Activated CD8-positive, alpha-beta memory T cell treated with anti-CD3 and anti-CD28 coated beads, Interleukin-2, amount 10 ng/mL, durations not matched to agents 7 days and 5 days (primary cell): ENCODE results near the gene ASPSCR1. TPM values are rescaled to one million over a fixed set of nuclear protein-coding genes. Genes with fewer than 3 reads are reported as not detected.

ENCODE experiments used
- ATAC-seq: fragments of 150-1000 bp; cut with Tn5 transposase; one replicate; pipeline ENCODE4 v1.10.0; 2021; ENCODE audit warnings: moderate library complexity
- CTCF ChIA-PET: fragments of 350-600 bp; sonication (Branson Sonifier 250); formaldehyde crosslinking; loops from one replicate; lab custom pipeline; 2021; ENCODE audit warnings: antibody characterized with exemption; lab: Charles Lee
- DNase-seq: peaks from one replicate; pipeline ENCODE4 v3.0.0-alpha.2; 2020
- H3K27ac Mint-ChIP-seq: one replicate; pipeline ENCODE4 v1.8.0; 2021; ENCODE audit warnings: mild to moderate bottlenecking, mixed read lengths
- H3K27me3 Mint-ChIP-seq: one replicate; pipeline ENCODE4 v1.8.0; 2021; ENCODE audit warnings: mixed read lengths
- H3K36me3 Mint-ChIP-seq: one replicate; pipeline ENCODE4 v1.8.0; 2021; ENCODE audit warnings: mild to moderate bottlenecking, mixed read lengths
- H3K4me1 Mint-ChIP-seq: one replicate; pipeline ENCODE4 v1.8.0; 2021; ENCODE audit warnings: mixed read lengths
- H3K4me3 Mint-ChIP-seq: one replicate; pipeline ENCODE4 v1.8.0; 2021; ENCODE audit warnings: mild to moderate bottlenecking, moderate library complexity, mixed read lengths
- H3K9me3 Mint-ChIP-seq: one replicate; pipeline ENCODE4 v1.8.0; 2022; ENCODE audit warnings: low read depth, mixed read lengths
- total RNA-seq, 2 experiments: library from RNA; stranded (reverse); gene quantifications; one replicate each; pipeline ENCODE4 v1.2.3, GENCODE V29; 2021

The ASPSCR1 gene
- total RNA-seq, 2 experiments from 2014 or later: 29.5 to 31.4 TPM

DNA sequence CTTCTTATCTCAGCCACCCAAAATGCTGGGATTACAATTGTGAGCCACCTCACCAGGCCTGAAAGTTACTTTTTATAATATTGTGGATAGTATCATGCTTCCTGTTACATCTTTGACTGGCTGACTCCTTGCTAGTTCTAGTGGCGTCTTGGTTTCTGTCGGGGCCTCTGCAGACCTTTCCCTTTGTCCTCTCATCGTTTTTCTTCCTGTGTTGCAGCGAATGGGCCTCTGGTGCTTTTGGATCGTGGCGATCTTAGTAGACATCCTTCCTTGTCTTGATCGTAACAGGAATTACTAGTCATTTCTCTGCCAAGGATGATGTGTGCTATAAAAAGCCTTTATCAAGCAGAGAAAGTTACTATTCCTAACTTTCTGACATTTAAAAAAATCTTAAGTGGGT lies 20.8 kb downstream of the ASPSCR1 start:
- Mint-ChIP-seq H3K36me3 (no peaks in the 10 kb centered on the region), H3K4me3 (no peak overlapping the region), H3K27me3 (no peaks in the 10 kb centered on the region), H3K4me1 (no peaks in the 10 kb centered on the region), H3K27ac (no peak overlapping the region), H3K9me3 (no peaks in the 10 kb centered on the region)
- no peak for DNase-seq
- CTCF ChIA-PET: interaction anchor here (0.8 kb wide), 1 partner anchor 22 kb away, joined by 3 read pairs; no protein-coding TSS in a partner anchor
- ATAC-seq: no peak

- no peaks in the 10 kb centered on the region for H3K27me3 Mint-ChIP-seq
- DNase-seq: no peak
- H3K4me3 Mint-ChIP-seq: no peak overlapping the region
- no peaks in the 10 kb centered on the region for H3K4me1 Mint-ChIP-seq
- no peak for ATAC-seq
- CTCF ChIA-PET: interaction anchor here (0.8 kb wide), 1 partner anchor 21 kb away, joined by 3 read pairs; no protein-coding TSS in a partner anchor
- no peaks in the 10 kb centered on the region for H3K9me3 Mint-ChIP-seq
- H3K36me3 Mint-ChIP-seq: no peaks in the 10 kb centered on the region
- no peak overlapping the region for H3K27ac Mint-ChIP-seq
These were observed 21.4 kb downstream of the ASPSCR1 start for GRCh38 chr17:81998691-81999438.

DNA sequence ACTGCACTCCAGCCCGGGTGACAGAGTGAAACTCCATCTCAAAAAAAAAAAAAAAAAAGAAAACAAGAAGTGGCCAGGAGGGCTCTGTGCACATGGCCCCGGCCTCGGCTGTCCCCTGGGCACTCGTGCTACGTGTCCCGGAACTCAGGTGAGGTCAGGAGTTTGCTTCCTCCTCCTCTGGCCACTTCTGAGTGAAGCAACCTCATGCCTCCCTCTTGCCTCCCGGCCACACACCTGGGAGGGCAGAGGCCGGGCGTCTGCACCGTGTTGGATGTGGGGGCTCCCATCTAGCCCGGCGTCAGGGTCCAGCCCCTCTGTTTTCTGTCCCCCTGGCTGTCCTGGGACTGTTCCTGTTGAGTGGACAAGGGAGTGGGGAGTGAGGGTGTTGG lies 22.2 kb downstream of the ASPSCR1 start:
- Mint-ChIP-seq H3K4me3 (no peak overlapping the region), H3K27ac (no peak overlapping the region), H3K36me3 (no peaks in the 10 kb centered on the region), H3K9me3 (no peaks in the 10 kb centered on the region), H3K4me1 (no peaks in the 10 kb centered on the region), H3K27me3 (no peaks in the 10 kb centered on the region)
- ATAC-seq (no peak), DNase-seq (no peak)
- CTCF ChIA-PET: no interaction called here

DNA sequence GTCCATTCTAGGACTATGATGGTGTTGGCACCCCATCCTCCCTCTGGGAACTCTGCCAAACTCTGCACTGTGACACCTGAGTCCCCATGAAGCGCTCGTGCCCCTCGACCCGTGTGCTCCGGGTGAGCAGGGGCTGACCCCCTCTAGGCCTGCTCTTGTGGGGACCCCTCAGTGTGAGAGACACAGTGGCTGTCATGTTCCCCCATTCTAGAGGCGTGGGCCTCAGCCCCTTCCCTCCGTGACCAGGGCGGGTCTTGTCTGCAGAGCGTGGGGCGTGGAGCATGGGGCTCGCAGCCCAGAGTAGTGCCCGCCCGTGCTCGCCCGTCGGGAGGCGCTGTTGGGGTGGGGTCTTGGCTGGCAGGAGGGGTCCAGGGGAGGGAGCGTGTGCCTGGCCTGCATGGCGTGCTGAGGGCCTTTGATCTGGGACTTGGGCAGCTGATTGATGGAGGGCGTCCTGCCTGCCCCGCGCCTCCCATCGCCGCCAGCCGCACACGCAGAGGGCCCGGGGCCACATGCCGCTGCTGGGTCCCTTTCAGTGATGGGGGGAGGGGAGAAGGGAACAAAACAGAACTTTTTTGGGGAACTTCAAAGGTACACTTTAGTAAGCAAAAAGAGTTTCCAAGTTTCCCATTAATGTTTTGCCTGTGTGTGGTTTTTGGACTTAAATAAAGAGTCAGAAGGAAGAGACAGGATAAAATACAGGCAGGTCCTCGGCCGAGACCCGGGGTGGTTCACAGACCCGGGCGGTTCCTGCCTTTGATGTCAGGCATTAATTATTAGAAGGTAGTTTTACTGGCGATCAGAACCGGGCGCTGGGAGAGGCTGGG lies 22.8 kb downstream of the ASPSCR1 start:
- DNase-seq (no peak), ATAC-seq (no peak)
- no peaks in the 10 kb centered on the region for H3K9me3 Mint-ChIP-seq
- no peaks in the 10 kb centered on the region for H3K27me3 Mint-ChIP-seq
- H3K27ac Mint-ChIP-seq: no peak overlapping the region
- no peak overlapping the region for H3K4me3 Mint-ChIP-seq
- CTCF ChIA-PET: no interaction called here
- H3K36me3 Mint-ChIP-seq: no peaks in the 10 kb centered on the region
- H3K4me1 Mint-ChIP-seq: no peaks in the 10 kb centered on the region

- no peak for ATAC-seq
- Mint-ChIP-seq H3K9me3 (no peaks in the 10 kb centered on the region), H3K36me3 (no peaks in the 10 kb centered on the region), H3K27me3 (no peaks in the 10 kb centered on the region), H3K27ac (no peak overlapping the region), H3K4me1 (no peaks in the 10 kb centered on the region), H3K4me3 (no peak overlapping the region)
- no peak for DNase-seq
- CTCF ChIA-PET: no interaction called here
These were observed 23.6 kb downstream of the ASPSCR1 start for GRCh38 chr17:82000803-82001570.

DNA sequence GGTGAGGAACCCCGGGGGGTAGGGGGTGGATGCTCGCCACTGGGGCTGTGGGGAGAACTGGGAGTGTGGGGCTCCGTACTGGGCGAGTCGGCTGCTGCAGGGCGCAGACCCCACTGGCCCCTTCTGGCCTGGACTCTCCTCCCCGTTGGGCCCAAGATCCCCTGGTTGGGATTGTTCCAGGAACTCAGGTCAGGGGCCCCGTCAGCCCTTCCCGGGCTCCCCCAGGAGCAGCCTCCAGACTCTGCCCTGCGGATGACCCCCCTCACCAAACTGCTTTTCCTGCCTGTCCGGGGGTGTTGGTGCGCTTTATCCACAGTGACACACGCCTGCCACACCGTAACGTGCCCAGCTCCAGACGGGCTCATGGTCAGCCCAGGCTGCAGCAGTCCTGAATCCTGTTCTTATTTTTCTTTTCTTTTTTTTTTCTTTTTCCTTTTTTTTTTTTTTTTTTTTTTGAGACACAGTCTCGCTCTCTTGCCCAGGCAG lies 24.2 kb downstream of the ASPSCR1 start:
- Mint-ChIP-seq H3K27ac (no peak overlapping the region), H3K36me3 (no peaks in the 10 kb centered on the region), H3K27me3 (no peaks in the 10 kb centered on the region), H3K4me1 (no peaks in the 10 kb centered on the region), H3K4me3 (no peak overlapping the region), H3K9me3 (no peaks in the 10 kb centered on the region)
- DNase-seq (no peak), ATAC-seq (no peak)
- CTCF ChIA-PET: interaction anchor here (4.6 kb wide), 1 partner anchor 19 kb away, joined by 21 read pairs; the partner anchor contains the start of gene CENPX

DNA sequence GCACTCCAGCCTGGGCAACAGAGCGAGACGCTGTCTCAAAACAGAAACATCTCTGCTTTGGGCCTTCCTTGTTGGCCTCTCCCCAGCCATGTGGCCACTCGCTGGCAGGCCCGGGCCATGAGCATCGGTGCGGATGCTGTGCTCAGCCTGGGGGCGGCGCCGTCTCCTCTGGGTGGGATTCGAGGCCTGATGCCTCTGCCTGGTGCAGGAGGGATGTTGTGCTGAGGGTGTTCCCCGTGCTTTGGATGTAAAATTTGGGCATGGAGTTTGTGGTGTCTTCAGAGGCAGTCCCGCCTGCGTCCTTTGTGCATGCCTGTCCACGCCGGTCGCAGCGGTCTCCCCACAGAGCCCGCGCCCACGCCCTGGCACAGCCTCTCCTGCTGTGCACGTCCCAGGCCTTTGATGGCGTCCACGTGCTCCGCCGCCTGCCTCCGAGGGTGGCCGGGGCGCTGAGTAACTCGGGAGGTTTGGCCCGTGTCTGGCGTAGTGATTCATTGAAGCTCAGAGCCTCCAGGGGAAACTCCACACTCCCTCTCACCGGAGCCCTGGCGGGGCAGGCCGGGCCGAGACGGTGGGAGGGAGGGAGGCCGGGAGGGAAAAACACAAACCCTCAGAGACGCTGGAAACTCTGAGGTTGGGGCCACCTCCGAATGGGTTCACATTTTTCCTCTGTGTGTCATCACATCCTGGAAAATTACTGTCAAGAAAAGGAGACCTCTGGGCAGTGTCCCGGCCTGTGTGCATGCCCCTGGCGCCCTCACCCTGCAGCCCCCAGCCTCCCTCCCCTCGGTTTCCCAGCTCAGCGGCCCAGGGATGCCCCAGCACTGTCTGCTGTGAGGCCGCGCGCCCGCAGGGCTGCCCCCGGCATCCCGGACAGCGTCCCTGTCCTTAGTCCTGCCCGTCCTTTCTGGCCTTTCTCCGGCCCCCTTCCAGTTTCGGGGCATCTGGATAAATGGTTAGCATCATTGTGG lies 26.3 kb downstream of the ASPSCR1 start:
- no peaks in the 10 kb centered on the region for H3K27me3 Mint-ChIP-seq
- H3K9me3 Mint-ChIP-seq: no peaks in the 10 kb centered on the region
- CTCF ChIA-PET: interaction anchor here (1.1 to 4.6 kb wide), 3 partner anchors 17 to 44 kb away, joined by 4 to 21 read pairs (median 4); partner anchors contain the start of gene CENPX
- no peaks in the 10 kb centered on the region for H3K36me3 Mint-ChIP-seq
- ATAC-seq (no peak), DNase-seq (no peak)
- H3K27ac Mint-ChIP-seq: no peak overlapping the region
- H3K4me1 Mint-ChIP-seq: no peaks in the 10 kb centered on the region
- no peak overlapping the region for H3K4me3 Mint-ChIP-seq

GRCh38 chr17:82004517-82005455 lies 27.4 kb downstream of the ASPSCR1 start:
- Mint-ChIP-seq H3K27me3 (no peaks in the 10 kb centered on the region), H3K4me1 (peaks cover 5% of the 10 kb centered on the region), H3K9me3 (no peaks in the 10 kb centered on the region), H3K27ac (no peak overlapping the region), H3K36me3 (no peaks in the 10 kb centered on the region), H3K4me3 (no peak overlapping the region)
- no peak for DNase-seq
- ATAC-seq: no peak
- CTCF ChIA-PET: interaction anchor here (1.1 to 4.6 kb wide), 2 partner anchors 16 to 45 kb away, joined by 4 to 21 read pairs; partner anchors contain the start of gene CENPX

- no peaks in the 10 kb centered on the region for H3K36me3 Mint-ChIP-seq
- no peak overlapping the region for H3K4me3 Mint-ChIP-seq
- CTCF ChIA-PET: interaction anchor here (4.6 kb wide), 1 partner anchor 15 kb away, joined by 21 read pairs; the partner anchor contains the start of gene CENPX
- H3K27me3 Mint-ChIP-seq: no peaks in the 10 kb centered on the region
- H3K4me1 Mint-ChIP-seq: peaks cover 7% of the 10 kb centered on the region
- H3K9me3 Mint-ChIP-seq: no peaks in the 10 kb centered on the region
- no peak for DNase-seq
- no peak for ATAC-seq
- no peak overlapping the region for H3K27ac Mint-ChIP-seq
These were observed 28.4 kb downstream of the ASPSCR1 start for GRCh38 chr17:82005701-82006348.

DNA sequence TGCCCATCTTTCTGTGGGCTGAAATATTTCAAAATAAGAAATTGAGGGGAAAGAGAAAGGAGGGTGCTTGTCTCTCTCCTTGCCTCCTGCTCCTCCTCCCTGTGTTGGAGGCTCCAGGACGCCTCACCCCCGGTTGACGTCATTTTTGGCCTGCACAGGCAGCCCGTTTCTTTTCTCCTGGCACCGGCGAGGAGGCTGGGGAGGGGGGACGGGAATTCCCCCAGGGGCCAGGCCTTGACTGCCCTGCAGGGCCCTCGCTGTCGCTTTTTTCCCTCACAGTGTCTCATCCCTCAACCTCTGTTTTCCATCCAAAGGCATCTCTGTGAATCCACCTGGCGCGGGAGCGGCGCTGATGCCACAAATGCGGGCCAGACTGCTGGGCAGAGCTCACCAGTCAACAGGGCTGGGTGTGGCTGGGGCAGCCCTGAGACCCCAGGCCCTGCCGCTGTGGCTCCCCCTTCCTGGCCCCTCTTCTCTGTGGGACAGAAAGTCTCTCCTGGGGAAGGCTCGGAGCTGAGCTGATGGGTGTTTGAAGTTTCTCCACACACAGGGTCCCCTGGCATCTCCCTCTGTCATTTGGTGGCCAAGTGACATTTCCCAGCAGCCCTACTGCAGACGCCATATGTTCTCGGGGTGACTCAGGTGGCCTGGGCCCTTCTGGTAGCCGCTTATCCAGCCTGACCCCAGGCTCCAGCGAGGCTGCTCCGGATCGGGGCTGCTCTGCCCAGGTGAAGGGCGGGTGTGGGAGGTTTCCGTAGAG lies 29.2 kb downstream of the ASPSCR1 start:
- no peak for DNase-seq
- no peaks in the 10 kb centered on the region for H3K9me3 Mint-ChIP-seq
- no peaks in the 10 kb centered on the region for H3K36me3 Mint-ChIP-seq
- peaks cover 7% of the 10 kb centered on the region for H3K4me1 Mint-ChIP-seq
- CTCF ChIA-PET: no interaction called here
- no peak overlapping the region for H3K27ac Mint-ChIP-seq
- no peak overlapping the region for H3K4me3 Mint-ChIP-seq
- ATAC-seq: no peak
- no peaks in the 10 kb centered on the region for H3K27me3 Mint-ChIP-seq

DNA sequence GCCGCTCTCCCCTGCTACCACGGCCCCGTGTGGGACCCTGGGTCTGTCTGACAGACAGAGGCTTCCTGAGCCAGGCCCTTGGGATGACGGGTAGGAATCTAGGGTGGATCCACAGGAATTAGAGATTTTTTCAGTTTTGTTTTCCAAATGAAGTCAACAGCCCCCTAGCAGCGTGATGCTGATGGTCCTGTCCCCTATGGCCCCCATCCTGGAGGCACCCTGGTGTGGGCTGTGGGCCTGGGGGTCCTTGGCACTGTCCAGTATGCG lies 29.7 kb downstream of the ASPSCR1 start:
- Mint-ChIP-seq H3K36me3 (no peaks in the 10 kb centered on the region), H3K27ac (no peak overlapping the region), H3K4me1 (peaks cover 7% of the 10 kb centered on the region), H3K4me3 (no peak overlapping the region), H3K27me3 (no peaks in the 10 kb centered on the region), H3K9me3 (no peaks in the 10 kb centered on the region)
- ATAC-seq: no peak
- CTCF ChIA-PET: no interaction called here
- no peak for DNase-seq
